CD4-positive, alpha-beta T cell treated with Interleukin-15 for 4 hours (primary cell): ENCODE data around the gene C1orf141.
"Not testable (repeated sequence)": the region's sequence is repeated elsewhere in the genome, so short reads cannot be mapped to it uniquely, and the experiment has no call there.

ENCODE experiments used
- DNase-seq: peaks from one replicate; pipeline ENCODE4 v3.0.0-alpha.2; 2020; ENCODE audit warnings: low spot score

Gene C1orf141

GRCh38 chr1:67142931-67143330, 8.2 kb upstream of the C1orf141 start:
- DNase-seq: peak; percentile 14

GRCh38 chr1:67141832-67142231, 7.1 kb upstream of the C1orf141 start:
- not testable (repeated sequence) for DNase-seq

- no peak for DNase-seq
Measured at GRCh38 chr1:67140460-67140859, 5.7 kb upstream of the C1orf141 start.

- DNase-seq: no peak
Measured at GRCh38 chr1:67138813-67139499, 4.2 kb upstream of the C1orf141 start.

- no peak for DNase-seq
Measured at GRCh38 chr1:67137307-67137753, 2.6 kb upstream of the C1orf141 start.

- DNase-seq: no peak
Measured at GRCh38 chr1:67135354-67135753, 584 bp upstream of the C1orf141 start.

GRCh38 chr1:67133177-67133576, 1.6 kb downstream of the C1orf141 start:
- no peak for DNase-seq

GRCh38 chr1:67130673-67131072, 4.1 kb downstream of the C1orf141 start:
- DNase-seq: no peak

- no peak for DNase-seq
Measured at GRCh38 chr1:67126974-67127373, 7.8 kb downstream of the C1orf141 start.

GRCh38 chr1:67126111-67126746, 8.5 kb downstream of the C1orf141 start:
- no peak for DNase-seq

- DNase-seq: no peak
Measured at GRCh38 chr1:67124455-67124854, 10.3 kb downstream of the C1orf141 start.

- no peak for DNase-seq
Measured at GRCh38 chr1:67120855-67121619, 13.7 kb downstream of the C1orf141 start.

- DNase-seq: no peak
Measured at GRCh38 chr1:67118646-67119045, 16.1 kb downstream of the C1orf141 start.

- no peak for DNase-seq
Measured at GRCh38 chr1:67118191-67118590, 16.6 kb downstream of the C1orf141 start.

GRCh38 chr1:67114162-67114561, 20.6 kb downstream of the C1orf141 start:
- DNase-seq: no peak

- DNase-seq: no peak
Measured at GRCh38 chr1:67110352-67110751, 24.4 kb downstream of the C1orf141 start.

GRCh38 chr1:67105508-67105907, 29.3 kb downstream of the C1orf141 start:
- no peak for DNase-seq

GRCh38 chr1:67103548-67103947, 31.2 kb downstream of the C1orf141 start:
- no peak for DNase-seq

- no peak for DNase-seq
Measured at GRCh38 chr1:67100833-67101232, 33.9 kb downstream of the C1orf141 start.

GRCh38 chr1:67097305-67097704, 37.5 kb downstream of the C1orf141 start:
- no peak for DNase-seq

- DNase-seq: no peak
Measured at GRCh38 chr1:67094191-67094590, 40.6 kb downstream of the C1orf141 start.

- DNase-seq: no peak
Measured at GRCh38 chr1:67089685-67090208, 45.0 kb downstream of the C1orf141 start.

GRCh38 chr1:67088440-67088839, 46.3 kb downstream of the C1orf141 start:
- DNase-seq: no peak
